Fibroblast of lung (primary cell): ENCODE results near the gene TOPORS. TPM values are rescaled to one million over a fixed set of nuclear protein-coding genes. Genes with fewer than 3 reads are reported as not detected.

ENCODE experiments used
- DNase-seq, 2 donors: peaks; one replicate each; pipeline versions ENCODE4 v3.0.0 to v3.0.0-alpha.2; 2010; ENCODE audit warnings: low read depth in 2 of 2
- H2AFZ ChIP-seq: 2 replicates; pipeline ENCODE4 v1.5.1; 2012; ENCODE audit warnings: low read length, control low read depth, inconsistent platforms
- H3K27ac ChIP-seq: 2 replicates; pipeline ENCODE4 v1.5.1; 2011; ENCODE audit warnings: low read length, control low read depth; ENCODE audit not compliant: insufficient read depth
- H3K27me3 ChIP-seq: 2 replicates; pipeline ENCODE4 v1.5.1; 2011; ENCODE audit warnings: mild to moderate bottlenecking, low read length; ENCODE audit not compliant: control insufficient read depth, insufficient read depth
- H3K36me3 ChIP-seq: 2 replicates; pipeline ENCODE4 v1.5.1; 2011; ENCODE audit warnings: low read length; ENCODE audit not compliant: control insufficient read depth, insufficient read depth
- H3K4me1 ChIP-seq: 2 replicates; pipeline ENCODE4 v1.5.1; 2011; ENCODE audit warnings: low read length; ENCODE audit not compliant: control insufficient read depth, insufficient read depth; ENCODE audit errors: extremely low read depth
- H3K4me2 ChIP-seq: 2 replicates; pipeline ENCODE4 v1.5.1; 2011; ENCODE audit warnings: low read length, control low read depth; ENCODE audit not compliant: insufficient read depth; ENCODE audit errors: extremely low read depth
- H3K4me3 ChIP-seq, 4 experiments: fragments of 200-600 bp in 1 of 4; sonication (generic) in 1 of 4; replicated peaks in 1 of 4; 2 replicates each; pipeline ENCODE4 v1.5.1; 2011 to 2016; ENCODE audit warnings: low read length in 4 of 4, low read depth in 3 of 4, mild to moderate bottlenecking in 3 of 4, control low read depth in 2 of 4, inconsistent platforms in 1 of 4, mixed read lengths in 1 of 4; ENCODE audit not compliant: insufficient read depth in 1 of 4; ENCODE audit errors: control extremely low read depth in 1 of 4
- H3K79me2 ChIP-seq: 2 replicates; pipeline ENCODE4 v1.5.1; 2012; ENCODE audit warnings: mild to moderate bottlenecking, low read length, inconsistent platforms; ENCODE audit not compliant: control insufficient read depth, insufficient read depth
- H3K9ac ChIP-seq: 2 replicates; pipeline ENCODE4 v1.5.1; 2011; ENCODE audit warnings: mild to moderate bottlenecking, low read length, control low read depth; ENCODE audit not compliant: insufficient read depth
- H3K9me3 ChIP-seq: 2 replicates; pipeline ENCODE4 v1.5.1; 2012; ENCODE audit warnings: low read depth, low read length; ENCODE audit not compliant: control insufficient read depth, insufficient read depth
- H4K20me1 ChIP-seq: 2 replicates; pipeline ENCODE4 v1.5.1; 2011; ENCODE audit warnings: low read length; ENCODE audit not compliant: control insufficient read depth, insufficient read depth; ENCODE audit errors: extremely low read depth
- CTCF ChIP-seq, 2 donors: IDR thresholded peaks in 1 of 2; conservative IDR thresholded peaks in 1 of 2; 1 replicate in 1 of 2; 2 replicates in 1 of 2; pipeline ENCODE4 v1.5.1; 2011 to 2012; ENCODE audit warnings: low read length in 2 of 2, control low read depth in 1 of 2, inconsistent platforms in 1 of 2, low read depth in 1 of 2, mild to moderate bottlenecking in 1 of 2
- EZH2 ChIP-seq: IDR thresholded peaks from 2 replicates; pipeline ENCODE4 v1.5.1; 2012; ENCODE audit warnings: low read length, control low read depth, mild to moderate bottlenecking; ENCODE audit errors: missing control alignments
- polyA plus RNA-seq, 2 donors: library from polyadenylated mRNA; depleted of rRNA in 1 of 2; stranded (reverse) in 1 of 2; unstranded in 1 of 2; fragments of >200 nt; gene quantifications; 2 replicates each; pipeline ENCODE4 v1.2.1, GENCODE V29; 2011 to 2012; ENCODE audit warnings: missing spikeins in 1 of 2
- total RNA-seq: library from RNA; depleted of rRNA; stranded (reverse); fragments of >200 nt; gene quantifications from 2 replicates; pipeline ENCODE4 v1.2.1, GENCODE V29; 2014

TOPORS gene
- total and polyA plus RNA-seq, 2 donors (not counting 1 experiment from before 2014, with no cell fraction given) = 20.2 to 32.0 TPM

- H3K36me3 ChIP-seq = no peaks in the 10 kb centered on the region
- H3K27me3 ChIP-seq = no peaks in the 10 kb centered on the region
- H3K4me3 ChIP-seq = no peak overlapping the region
- no peak overlapping the region for H3K4me2 ChIP-seq
- H3K79me2 ChIP-seq = no peaks in the 10 kb centered on the region
- H3K9ac ChIP-seq = no peak overlapping the region
- no peak for TF ChIP-seq EZH2
- no peak for TF ChIP-seq CTCF (conservative IDR thresholded peaks at IDR 0.05 in 1 of 2, IDR thresholded peaks at IDR 0.05 in 1 of 2; ENCODE audit: low read depth in 1 of 2, low read length in 2 of 2)
- no peak overlapping the region for H2AFZ ChIP-seq
- H3K27ac ChIP-seq = no peak overlapping the region
- H3K9me3 ChIP-seq = no peaks in the 10 kb centered on the region
- no peak for DNase-seq
- H4K20me1 ChIP-seq = no peaks in the 10 kb centered on the region
- H3K4me1 ChIP-seq = no peaks in the 10 kb centered on the region
Observed at GRCh38 chr9:32596096-32596865, 43.9 kb upstream of the TOPORS start.

- Histone ChIP-seq H3K36me3 (no peaks in the 10 kb centered on the region), H4K20me1 (no peaks in the 10 kb centered on the region), H3K9ac (no peak overlapping the region), H3K4me3 (no peak overlapping the region), H3K27me3 (no peaks in the 10 kb centered on the region), H2AFZ (no peak overlapping the region), H3K27ac (no peak overlapping the region), H3K9me3 (no peaks in the 10 kb centered on the region), H3K4me1 (no peaks in the 10 kb centered on the region), H3K79me2 (no peaks in the 10 kb centered on the region), H3K4me2 (no peak overlapping the region)
- TF ChIP-seq EZH2 (no peak), CTCF (conservative IDR thresholded peaks at IDR 0.05 in 1 of 2, IDR thresholded peaks at IDR 0.05 in 1 of 2; ENCODE audit: low read depth in 1 of 2, low read length in 2 of 2) (no peak)
- DNase-seq = peak in 1 of 2 donors; percentile 54
Observed at GRCh38 chr9:32590898-32591297, 38.5 kb upstream of the TOPORS start.

GRCh38 chr9:32590476-32590875, 38.1 kb upstream of the TOPORS start:
- H3K36me3 ChIP-seq = no peaks in the 10 kb centered on the region
- H3K9ac ChIP-seq = no peak overlapping the region
- no peaks in the 10 kb centered on the region for H3K79me2 ChIP-seq
- H3K4me1 ChIP-seq = no peaks in the 10 kb centered on the region
- no peak overlapping the region for H3K27ac ChIP-seq
- H3K27me3 ChIP-seq = no peaks in the 10 kb centered on the region
- H4K20me1 ChIP-seq = no peaks in the 10 kb centered on the region
- H3K9me3 ChIP-seq = no peaks in the 10 kb centered on the region
- DNase-seq = peak in 1 of 2 donors; percentile 72
- no peak overlapping the region for H3K4me2 ChIP-seq
- no peak for TF ChIP-seq EZH2
- no peak for TF ChIP-seq CTCF (conservative IDR thresholded peaks at IDR 0.05 in 1 of 2, IDR thresholded peaks at IDR 0.05 in 1 of 2; ENCODE audit: low read depth in 1 of 2, low read length in 2 of 2)
- no peak overlapping the region for H2AFZ ChIP-seq
- H3K4me3 ChIP-seq = no peak overlapping the region
